Measurements from ENCODE around the gene ZNF805.
"Not testable (repeated sequence)": the region's sequence is repeated elsewhere in the genome, so short reads cannot be mapped to it uniquely, and the experiment has no call there.

Gene ZNF805

DNA sequence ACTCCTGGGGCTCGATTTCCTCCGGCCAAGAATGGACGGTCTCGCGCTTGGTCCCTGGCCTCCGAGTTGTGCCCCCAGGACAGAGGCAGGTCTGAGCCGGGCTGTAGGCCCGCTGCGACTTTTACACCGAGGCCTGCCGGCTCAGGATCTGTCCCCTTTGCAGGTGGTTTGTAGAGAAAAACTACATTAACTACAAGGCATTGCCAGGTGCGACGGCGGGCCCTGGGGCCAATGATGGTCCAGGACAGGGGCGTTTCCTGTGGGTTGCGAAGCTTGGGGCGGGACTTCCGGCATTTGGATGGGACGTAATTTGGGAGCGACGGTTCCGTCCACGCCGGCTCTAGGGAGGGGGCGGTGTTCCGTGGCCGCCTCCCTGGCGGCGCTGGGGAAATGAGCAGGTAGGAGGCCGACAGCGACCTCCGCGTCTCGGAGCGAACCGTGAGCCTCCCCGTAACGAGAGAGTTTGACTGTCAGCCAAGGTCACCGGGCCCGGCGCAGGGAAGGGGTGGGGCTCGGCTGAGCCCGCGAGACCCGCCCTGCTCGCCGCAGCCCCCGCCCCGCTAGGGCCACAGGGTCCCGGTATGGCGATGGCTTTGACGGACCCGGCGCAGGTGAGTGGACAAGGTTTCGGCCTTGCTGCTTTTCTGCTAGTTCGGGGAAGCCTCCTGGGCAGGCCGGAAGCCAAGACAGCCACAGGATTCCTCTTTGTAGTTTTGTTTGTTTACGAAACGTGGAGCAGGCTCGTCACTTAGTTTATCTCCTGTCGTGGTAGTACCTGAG lies at the start of gene ZNF805:
Gene ZNF805 (plus strand): TSS at position 322 of the 780 bp plus-strand sequence. CDS start 260 bp downstream, at position 582.
- Mint-ChIP-seq H3K27me3 (no peaks in the 10 kb centered on the region), H3K27ac (peak within 1 kb of the TSS; percentile 98), H3K9me3 (peaks cover 5% of the 10 kb centered on the region), H3K4me3 (peak within 1 kb of the TSS; percentile 89), H3K36me3 (peaks cover 20% of the 10 kb centered on the region), H3K4me1 (peaks cover 40% of the 10 kb centered on the region)

DNA sequence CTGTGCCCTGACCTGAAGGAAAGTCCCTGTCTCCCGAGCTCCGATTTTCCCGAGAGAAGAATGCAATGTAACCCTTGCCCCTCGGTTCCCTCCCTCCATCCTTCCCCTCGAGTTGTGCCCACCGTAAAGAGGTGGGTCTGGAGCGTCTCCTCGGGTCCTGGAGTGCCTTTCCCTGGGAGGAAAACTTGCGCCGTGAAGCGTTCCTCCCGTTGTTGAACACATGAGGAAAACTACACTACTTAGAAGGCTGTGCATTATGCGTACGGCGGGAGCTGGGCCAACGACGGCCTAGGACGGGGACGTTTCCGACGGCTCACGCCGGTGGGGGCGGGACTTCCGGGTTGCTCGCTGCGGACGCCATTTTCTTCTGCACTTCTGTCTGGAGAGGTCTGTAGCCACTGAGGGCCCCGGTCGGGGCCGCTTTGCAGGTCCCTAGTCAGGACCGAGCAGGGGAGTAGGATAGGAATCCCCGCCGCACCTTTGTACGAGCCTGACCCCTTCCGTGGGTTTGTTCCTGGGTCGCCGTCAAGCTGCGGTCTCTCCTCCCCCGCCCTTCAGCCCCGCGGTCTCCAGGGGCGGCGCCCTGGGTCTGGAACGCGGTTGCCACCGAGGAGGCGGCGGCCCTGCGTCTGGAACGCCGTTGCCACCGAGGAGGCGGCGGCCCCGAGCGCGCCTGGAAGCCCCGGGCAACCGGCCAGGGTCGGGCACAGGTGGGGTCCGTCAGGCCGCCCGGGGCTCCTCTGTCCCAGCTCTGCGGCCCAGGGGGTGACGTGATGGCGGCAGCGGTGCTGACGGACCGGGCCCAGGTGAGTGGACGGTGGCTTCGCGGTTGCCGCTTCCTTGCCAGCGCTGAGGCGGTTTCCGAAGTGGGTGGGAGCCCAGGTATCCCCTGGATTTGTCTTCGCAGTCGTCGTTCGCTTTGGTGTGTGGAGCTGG lies 49.0 kb upstream of the ZNF805 start, which contains the start of gene ZNF264:
Gene ZNF264 (plus strand): TSS at position 360 of the 936 bp plus-strand sequence. CDS start 414 bp downstream, at position 774.
- Mint-ChIP-seq H3K9me3 (peaks cover 29% of the 10 kb centered on the region), H3K36me3 (peaks cover 51% of the 10 kb centered on the region), H3K27ac (peak within 1 kb of the TSS; percentile 98), H3K27me3 (peaks cover 4% of the 10 kb centered on the region), H3K4me3 (peak within 1 kb of the TSS; percentile 94), H3K4me1 (peaks cover 35% of the 10 kb centered on the region)

DNA sequence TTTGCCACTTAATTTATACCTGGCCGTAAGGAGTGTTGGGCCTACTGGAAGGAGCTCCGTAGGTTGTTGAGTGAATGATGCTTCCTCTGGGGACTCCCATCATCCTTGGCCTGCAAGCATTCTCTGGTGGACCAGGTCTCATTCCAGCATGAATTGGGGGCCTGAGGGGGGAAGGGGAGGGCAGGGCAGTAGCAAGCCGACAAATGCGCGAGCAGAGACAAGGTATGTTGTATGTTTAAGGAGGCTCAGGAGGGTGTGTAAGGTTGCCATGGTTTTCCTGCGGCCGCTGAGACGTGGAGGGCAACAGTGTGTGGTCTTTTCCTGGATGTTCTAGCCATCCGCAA lies 48.4 kb upstream of the ZNF805 start:
- H3K9me3 Mint-ChIP-seq = peaks cover 35% of the 10 kb centered on the region
- peaks cover 4% of the 10 kb centered on the region for H3K27me3 Mint-ChIP-seq
- peak overlapping the region; percentile 62 for H3K27ac Mint-ChIP-seq
- peak overlapping the region; percentile 94 for H3K4me3 Mint-ChIP-seq
- peaks cover 57% of the 10 kb centered on the region for H3K36me3 Mint-ChIP-seq
- H3K4me1 Mint-ChIP-seq = peaks cover 35% of the 10 kb centered on the region

DNA sequence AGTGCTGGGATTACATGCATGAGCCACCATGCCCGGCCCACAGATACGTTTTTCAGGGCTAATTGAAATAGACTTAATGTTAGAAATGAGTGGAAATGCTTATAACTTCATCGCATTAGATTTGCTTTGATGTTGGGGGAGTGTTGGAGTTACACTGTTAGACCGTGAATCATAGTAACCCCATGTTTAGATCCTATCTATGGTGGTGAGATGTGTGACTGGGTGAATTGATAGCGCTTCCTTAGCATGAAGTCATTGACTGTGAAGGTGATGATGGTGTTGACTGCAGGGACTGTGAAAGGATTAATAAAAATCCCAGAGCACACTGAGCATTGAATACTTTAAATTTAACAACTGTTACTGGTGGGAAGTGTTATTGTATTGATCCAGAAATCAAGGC lies 47.4 kb upstream of the ZNF805 start:
- peaks cover 35% of the 10 kb centered on the region for H3K4me1 Mint-ChIP-seq
- peak overlapping the region; percentile 65 for H3K27ac Mint-ChIP-seq
- H3K9me3 Mint-ChIP-seq = peaks cover 28% of the 10 kb centered on the region
- H3K36me3 Mint-ChIP-seq = peaks cover 62% of the 10 kb centered on the region
- H3K27me3 Mint-ChIP-seq = no peaks in the 10 kb centered on the region
- peak overlapping the region; percentile 94 for H3K4me3 Mint-ChIP-seq

DNA sequence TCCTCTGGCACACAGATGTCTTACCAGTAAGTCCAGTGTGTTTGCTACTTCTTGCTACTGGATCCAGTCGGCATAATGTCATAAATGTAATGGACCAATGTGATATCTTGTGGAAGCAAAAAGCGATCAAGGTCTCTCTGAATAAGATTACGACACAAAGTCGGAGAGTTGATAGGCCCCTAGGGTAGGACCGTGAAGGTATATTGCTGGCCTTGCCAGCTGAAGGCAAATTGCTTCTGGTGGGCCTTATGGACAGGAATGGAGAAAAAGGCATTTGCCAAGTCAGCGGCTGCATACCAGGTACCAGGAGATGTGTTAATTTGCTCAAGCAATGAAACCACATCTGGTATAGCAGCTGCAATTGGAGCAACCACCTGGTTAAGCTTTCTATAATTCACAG lies 42.6 kb upstream of the ZNF805 start:
- H3K27me3 Mint-ChIP-seq, H3K27ac Mint-ChIP-seq, H3K4me3 Mint-ChIP-seq: not testable (repeated sequence)
- H3K36me3 Mint-ChIP-seq = peaks cover 80% of the 10 kb centered on the region
- peaks cover 28% of the 10 kb centered on the region for H3K4me1 Mint-ChIP-seq
- H3K9me3 Mint-ChIP-seq = peaks cover 28% of the 10 kb centered on the region

DNA sequence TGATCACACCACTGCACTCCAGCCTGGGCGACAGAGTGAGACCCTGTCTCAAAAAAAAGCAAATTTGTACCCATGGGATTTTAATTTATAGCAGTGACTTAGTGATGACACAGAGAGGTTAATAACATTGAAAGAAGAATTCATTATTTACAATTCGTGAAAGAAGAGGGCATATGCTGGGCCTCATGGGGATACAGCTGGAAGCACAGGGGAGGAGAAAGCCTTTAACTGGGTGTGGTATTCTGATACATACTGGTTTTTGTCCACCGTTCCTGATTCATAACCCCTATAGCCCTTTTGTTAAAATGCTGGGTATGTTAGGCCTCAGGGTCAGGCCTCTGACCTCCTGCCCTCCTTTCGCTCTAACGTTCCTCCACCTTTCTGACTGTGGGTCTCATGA lies 38.3 kb upstream of the ZNF805 start:
- Mint-ChIP-seq H3K36me3 (peaks cover 74% of the 10 kb centered on the region), H3K4me3 (no peak overlapping the region), H3K9me3 (peaks cover 16% of the 10 kb centered on the region), H3K27ac (no peak overlapping the region), H3K4me1 (peaks cover 19% of the 10 kb centered on the region), H3K27me3 (no peaks in the 10 kb centered on the region)

DNA sequence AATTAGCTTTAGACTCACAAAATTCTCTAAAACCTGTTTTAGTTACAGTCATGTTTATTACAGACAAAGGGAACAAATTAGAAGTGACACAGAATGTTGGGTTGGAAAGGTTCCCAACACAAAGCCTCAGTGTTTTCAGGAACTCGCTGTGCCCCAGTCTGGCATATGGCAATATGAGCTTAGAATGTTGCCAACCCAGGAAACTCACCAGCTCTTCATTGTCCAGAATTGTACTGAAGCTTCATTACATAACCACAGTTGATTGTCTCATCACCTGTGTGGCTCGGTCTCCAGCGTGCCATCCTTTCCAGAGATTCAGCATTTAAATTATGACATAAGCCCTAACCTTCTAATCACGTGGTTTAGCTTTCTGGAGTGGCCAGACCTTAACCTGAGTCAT lies 30.1 kb upstream of the ZNF805 start:
- no peaks in the 10 kb centered on the region for H3K27me3 Mint-ChIP-seq
- no peaks in the 10 kb centered on the region for H3K4me1 Mint-ChIP-seq
- peaks cover 21% of the 10 kb centered on the region for H3K9me3 Mint-ChIP-seq
- H3K27ac Mint-ChIP-seq = no peak overlapping the region
- peaks cover 65% of the 10 kb centered on the region for H3K36me3 Mint-ChIP-seq
- no peak overlapping the region for H3K4me3 Mint-ChIP-seq

DNA sequence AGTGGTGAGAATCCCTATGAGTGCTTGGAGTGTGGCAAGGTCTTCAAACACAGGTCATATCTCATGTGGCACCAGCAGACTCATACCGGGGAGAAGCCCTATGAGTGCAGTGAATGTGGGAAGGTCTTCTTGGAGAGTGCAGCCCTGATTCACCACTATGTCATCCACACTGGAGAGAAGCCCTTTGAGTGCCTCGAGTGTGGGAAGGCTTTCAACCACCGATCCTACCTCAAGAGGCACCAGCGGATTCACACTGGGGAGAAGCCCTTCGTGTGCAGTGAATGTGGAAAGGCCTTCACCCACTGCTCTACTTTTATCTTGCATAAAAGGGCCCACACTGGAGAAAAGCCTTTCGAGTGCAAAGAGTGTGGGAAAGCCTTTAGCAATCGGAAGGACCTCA lies 28.3 kb upstream of the ZNF805 start:
- Mint-ChIP-seq H3K36me3 (peaks cover 65% of the 10 kb centered on the region), H3K4me1 (no peaks in the 10 kb centered on the region), H3K9me3 (peaks cover 23% of the 10 kb centered on the region), H3K27me3 (no peaks in the 10 kb centered on the region), H3K27ac (no peak overlapping the region), H3K4me3 (no peak overlapping the region)

DNA sequence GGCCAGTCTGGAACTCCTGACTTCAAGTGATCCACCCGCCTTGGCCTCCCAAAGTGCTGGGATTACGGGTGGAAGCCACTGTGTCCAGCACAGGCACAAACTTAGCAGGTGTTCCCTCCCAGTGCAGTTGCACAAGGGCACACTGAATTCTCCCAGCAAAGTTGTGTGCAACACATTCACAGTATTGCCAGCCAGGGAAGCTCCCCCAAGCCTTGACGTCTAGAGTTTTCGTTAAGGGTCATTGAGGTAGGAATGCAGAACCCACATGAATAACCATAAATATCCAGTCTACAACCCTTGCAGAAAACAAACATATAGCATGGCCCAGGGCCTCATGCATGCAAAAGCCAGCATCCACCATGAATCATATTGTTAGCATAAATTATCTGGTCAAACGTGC lies 12.9 kb upstream of the ZNF805 start:
- H3K27ac Mint-ChIP-seq = no peak overlapping the region
- no peaks in the 10 kb centered on the region for H3K4me1 Mint-ChIP-seq
- peaks cover 10% of the 10 kb centered on the region for H3K36me3 Mint-ChIP-seq
- peaks cover 27% of the 10 kb centered on the region for H3K9me3 Mint-ChIP-seq
- peaks cover 5% of the 10 kb centered on the region for H3K27me3 Mint-ChIP-seq
- no peak overlapping the region for H3K4me3 Mint-ChIP-seq

DNA sequence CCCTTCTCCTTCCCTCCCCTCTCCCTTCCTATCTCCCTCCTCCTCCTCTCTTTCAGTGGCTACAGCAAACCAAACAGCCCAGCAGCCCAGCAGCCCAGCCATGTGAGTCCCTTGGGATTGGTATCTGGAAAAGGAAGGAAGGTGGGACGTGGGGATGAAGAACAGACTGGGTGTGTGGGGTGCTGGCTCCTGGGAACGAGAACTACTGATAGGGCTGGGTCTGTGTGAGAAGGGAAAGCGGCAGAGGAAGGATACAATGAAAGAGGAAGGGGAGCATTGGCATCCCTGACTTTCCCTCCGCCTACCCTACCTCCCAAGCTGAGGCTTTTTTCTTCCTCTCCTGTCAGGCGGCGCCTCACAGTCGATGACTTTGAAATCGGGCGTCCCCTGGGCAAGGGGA lies 8.7 kb upstream of the ZNF805 start:
- peaks cover 6% of the 10 kb centered on the region for H3K27me3 Mint-ChIP-seq
- H3K4me1 Mint-ChIP-seq = no peaks in the 10 kb centered on the region
- no peak overlapping the region for H3K4me3 Mint-ChIP-seq
- H3K9me3 Mint-ChIP-seq = peaks cover 13% of the 10 kb centered on the region
- peaks cover 6% of the 10 kb centered on the region for H3K36me3 Mint-ChIP-seq
- H3K27ac Mint-ChIP-seq = no peak overlapping the region

DNA sequence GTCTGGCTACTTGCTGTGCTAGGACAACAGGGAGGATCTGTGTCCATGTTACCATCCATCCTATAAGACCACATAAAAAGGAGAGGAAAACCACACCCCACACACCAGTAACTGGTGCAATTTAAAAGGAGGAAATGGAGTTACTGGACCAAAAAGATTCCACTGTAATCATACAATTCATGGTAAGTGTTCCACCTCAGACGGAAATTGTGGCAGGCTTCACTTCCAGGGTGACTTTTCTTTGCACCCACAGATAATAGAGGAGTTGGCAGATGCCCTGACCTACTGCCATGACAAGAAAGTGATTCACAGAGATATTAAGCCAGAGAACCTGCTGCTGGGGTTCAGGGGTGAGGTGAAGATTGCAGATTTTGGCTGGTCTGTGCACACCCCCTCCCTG lies 7.2 kb upstream of the ZNF805 start:
- no peaks in the 10 kb centered on the region for H3K4me1 Mint-ChIP-seq

DNA sequence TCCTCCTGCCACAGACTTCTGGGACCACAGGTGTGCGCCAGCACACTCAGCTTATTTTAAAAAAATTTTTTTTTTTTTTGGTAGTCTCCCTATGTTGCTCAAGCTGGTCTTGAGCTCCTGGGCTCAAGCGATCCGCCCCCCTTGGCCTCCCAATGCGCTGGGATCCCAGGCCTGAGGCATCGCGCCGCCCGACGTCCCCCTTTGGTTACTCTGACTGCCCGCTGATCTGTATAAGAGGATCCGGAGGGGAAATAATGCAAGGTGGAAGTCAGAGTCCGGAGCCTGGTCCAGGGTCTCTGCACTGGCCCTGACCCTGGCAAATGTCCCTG lies 486 bp upstream of the ZNF805 start:
- Mint-ChIP-seq H3K4me3 (peak overlapping the region; percentile 89), H3K27ac (peak overlapping the region; percentile 98), H3K9me3 (peaks cover 5% of the 10 kb centered on the region), H3K27me3 (no peaks in the 10 kb centered on the region), H3K36me3 (peaks cover 18% of the 10 kb centered on the region), H3K4me1 (peaks cover 40% of the 10 kb centered on the region)

More for the DNA sequence above, 7.2 kb upstream of the ZNF805 start:
- Mint-ChIP-seq H3K27ac (no peak overlapping the region), H3K4me3 (no peak overlapping the region), H3K9me3 (peaks cover 7% of the 10 kb centered on the region), H3K27me3 (peaks cover 6% of the 10 kb centered on the region), H3K36me3 (peaks cover 4% of the 10 kb centered on the region)

DNA sequence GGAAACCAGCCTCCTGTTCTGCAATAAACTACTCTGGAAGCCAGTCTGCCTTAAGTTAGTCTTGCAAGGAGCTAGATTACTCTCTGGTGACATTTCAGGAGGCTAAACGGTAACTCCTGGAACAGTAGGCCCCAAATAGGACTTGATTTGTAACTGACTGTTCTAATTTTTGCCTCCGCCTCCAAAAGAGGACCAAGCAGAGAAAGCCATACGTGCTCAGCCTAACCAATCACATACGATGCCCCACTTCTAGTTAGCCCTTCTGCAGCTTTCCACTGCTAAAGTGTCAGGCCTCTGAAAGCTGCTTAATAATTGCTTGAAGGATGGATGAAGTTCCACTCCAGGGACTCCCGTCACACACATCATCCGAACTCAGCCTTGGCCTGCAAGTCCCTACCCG lies 744 bp downstream of the ZNF805 start:
- peak overlapping the region; percentile 89 for H3K4me3 Mint-ChIP-seq
- peaks cover 24% of the 10 kb centered on the region for H3K36me3 Mint-ChIP-seq
- H3K9me3 Mint-ChIP-seq = peaks cover 5% of the 10 kb centered on the region
- H3K4me1 Mint-ChIP-seq = peaks cover 40% of the 10 kb centered on the region
- H3K27me3 Mint-ChIP-seq = no peaks in the 10 kb centered on the region
- peak overlapping the region; percentile 98 for H3K27ac Mint-ChIP-seq

DNA sequence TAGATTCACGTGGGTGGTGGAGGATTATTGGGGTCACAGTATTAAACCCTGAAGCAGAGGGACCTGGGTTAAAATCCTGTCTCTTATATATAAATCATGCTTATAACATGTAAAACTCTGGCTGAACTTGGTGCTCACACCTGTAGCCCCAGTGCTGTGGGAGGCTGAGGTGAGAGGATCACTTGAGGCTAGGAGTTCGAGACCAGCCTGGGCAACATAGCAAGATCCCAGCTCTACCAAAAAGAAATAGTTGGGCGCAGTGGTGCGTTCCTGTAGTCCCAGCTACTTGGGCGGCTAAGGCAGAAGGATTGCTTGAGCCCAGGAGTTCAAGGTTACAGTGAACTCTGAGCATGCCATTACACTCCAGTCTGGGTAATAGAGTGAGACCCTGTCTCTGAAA lies 2.4 kb downstream of the ZNF805 start:
- no peaks in the 10 kb centered on the region for H3K27me3 Mint-ChIP-seq
- peaks cover 31% of the 10 kb centered on the region for H3K36me3 Mint-ChIP-seq
- peaks cover 40% of the 10 kb centered on the region for H3K4me1 Mint-ChIP-seq
- H3K27ac Mint-ChIP-seq = no peak overlapping the region
- H3K9me3 Mint-ChIP-seq = peaks cover 5% of the 10 kb centered on the region
- H3K4me3 Mint-ChIP-seq = peak overlapping the region; percentile 54

DNA sequence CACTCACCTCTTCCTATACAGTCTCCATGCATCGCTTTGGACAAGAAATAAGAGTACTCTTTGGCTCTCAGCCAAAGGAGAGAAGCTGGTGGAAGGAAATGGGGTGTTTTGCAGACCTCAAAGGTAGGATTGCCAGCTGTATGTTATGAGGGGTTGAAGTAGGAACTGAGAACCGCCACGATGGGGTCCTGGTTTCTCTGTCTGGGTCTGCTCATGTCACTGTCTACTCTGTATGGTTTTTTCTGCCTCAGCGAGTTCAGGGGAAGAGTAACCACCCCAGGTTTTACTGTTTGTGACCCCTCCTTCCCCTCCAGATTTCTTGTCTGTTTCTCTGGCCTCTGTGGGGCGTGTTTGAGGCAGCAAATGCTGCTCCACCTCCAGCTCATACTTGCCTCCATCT lies 4.1 kb downstream of the ZNF805 start:
- Mint-ChIP-seq H3K27me3 (no peaks in the 10 kb centered on the region), H3K4me1 (peaks cover 40% of the 10 kb centered on the region), H3K27ac (no peak overlapping the region), H3K4me3 (peak overlapping the region; percentile 19), H3K36me3 (peaks cover 43% of the 10 kb centered on the region), H3K9me3 (peaks cover 5% of the 10 kb centered on the region)

DNA sequence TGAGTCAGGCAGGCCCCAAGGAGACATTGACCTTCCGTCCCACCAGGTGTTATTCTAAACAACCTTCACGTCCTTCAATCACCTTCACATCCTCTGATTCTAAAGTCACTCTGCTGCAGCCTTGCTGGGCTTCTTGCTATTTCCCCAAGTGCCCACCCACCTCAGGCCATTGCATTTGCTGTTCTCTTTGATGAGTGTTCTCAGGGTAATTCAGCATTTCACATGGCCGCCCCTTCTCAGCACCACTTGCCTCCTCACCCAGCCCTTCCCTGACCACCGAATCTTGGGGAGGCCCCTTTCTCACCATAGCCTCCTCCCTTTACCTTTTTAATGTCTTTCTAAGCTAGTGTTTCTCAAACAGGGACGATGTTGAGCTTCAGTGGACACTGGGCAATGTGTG lies 4.6 kb downstream of the ZNF805 start:
- Mint-ChIP-seq H3K27me3 (no peaks in the 10 kb centered on the region), H3K36me3 (peaks cover 44% of the 10 kb centered on the region), H3K4me3 (peak overlapping the region; percentile 19), H3K4me1 (peaks cover 37% of the 10 kb centered on the region), H3K27ac (no peak overlapping the region), H3K9me3 (peaks cover 6% of the 10 kb centered on the region)
